DOHH2 (cell line): ENCODE measurements around the gene FKBP1A.

Experiments
- EZH2phosphoT487 ChIP-seq: fragments of 200-600 bp; sonication (generic); IDR thresholded peaks from 2 replicates; pipeline ENCODE4 v1.6.1; 2017; ENCODE audit warnings: borderline replicate concordance, mild to moderate bottlenecking, antibody characterized with exemption, low read length, moderate library complexity, mixed read lengths
- TF ChIP-seq, protein P1 (sequence below): fragments of 200-600 bp; sonication (generic); IDR thresholded peaks from one replicate; pipeline ENCODE4 v1.5.1; 2014; ENCODE audit warnings: antibody characterized with exemption, mild to moderate bottlenecking, low read depth, low read length; ENCODE audit not compliant: poor library complexity, severe bottlenecking

DNA sequence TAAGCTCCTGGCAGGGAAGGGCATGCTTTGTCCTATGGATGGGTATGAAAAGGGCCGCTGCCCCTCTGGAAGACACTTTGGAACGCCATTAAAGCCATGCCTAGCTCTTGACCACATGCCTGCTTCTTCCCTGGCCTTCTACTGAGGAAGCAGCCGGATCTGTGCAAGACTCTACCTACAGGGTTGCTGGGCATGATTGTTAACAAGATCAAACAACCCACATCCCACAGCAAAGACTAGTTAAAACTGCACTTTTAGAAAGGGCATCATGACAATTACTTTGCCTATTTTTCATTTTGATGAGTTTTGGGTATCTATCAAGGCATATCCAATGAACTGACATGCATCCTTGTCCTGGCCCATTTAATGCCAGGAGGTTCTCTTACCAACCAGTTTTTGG lies 48.3 kb upstream of the FKBP1A start:
- TF ChIP-seq, protein P1, sequence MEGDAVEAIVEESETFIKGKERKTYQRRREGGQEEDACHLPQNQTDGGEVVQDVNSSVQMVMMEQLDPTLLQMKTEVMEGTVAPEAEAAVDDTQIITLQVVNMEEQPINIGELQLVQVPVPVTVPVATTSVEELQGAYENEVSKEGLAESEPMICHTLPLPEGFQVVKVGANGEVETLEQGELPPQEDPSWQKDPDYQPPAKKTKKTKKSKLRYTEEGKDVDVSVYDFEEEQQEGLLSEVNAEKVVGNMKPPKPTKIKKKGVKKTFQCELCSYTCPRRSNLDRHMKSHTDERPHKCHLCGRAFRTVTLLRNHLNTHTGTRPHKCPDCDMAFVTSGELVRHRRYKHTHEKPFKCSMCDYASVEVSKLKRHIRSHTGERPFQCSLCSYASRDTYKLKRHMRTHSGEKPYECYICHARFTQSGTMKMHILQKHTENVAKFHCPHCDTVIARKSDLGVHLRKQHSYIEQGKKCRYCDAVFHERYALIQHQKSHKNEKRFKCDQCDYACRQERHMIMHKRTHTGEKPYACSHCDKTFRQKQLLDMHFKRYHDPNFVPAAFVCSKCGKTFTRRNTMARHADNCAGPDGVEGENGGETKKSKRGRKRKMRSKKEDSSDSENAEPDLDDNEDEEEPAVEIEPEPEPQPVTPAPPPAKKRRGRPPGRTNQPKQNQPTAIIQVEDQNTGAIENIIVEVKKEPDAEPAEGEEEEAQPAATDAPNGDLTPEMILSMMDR = no peak
- TF ChIP-seq EZH2phosphoT487 = no peak
